NCI-H1105 (cell line): Measurements from ENCODE around the gene ZSCAN4.

ENCODE experiments used
- DNase-seq: peaks from one replicate; lab custom pipeline; 2025; lab: John Stamatoyannopoulos, UW

Gene ZSCAN4

GRCh38 chr19:57675881-57676280 is 7.1 kb downstream of the ZSCAN4 start:
- no peak for DNase-seq

- no peak for DNase-seq
Observed at GRCh38 chr19:57682226-57682766, 13.6 kb downstream of the ZSCAN4 start.

- no peak for DNase-seq
Observed at GRCh38 chr19:57686727-57687126, 18.0 kb downstream of the ZSCAN4 start.

- DNase-seq, result no peak
Observed at GRCh38 chr19:57687363-57688010, 18.8 kb downstream of the ZSCAN4 start.

- no peak for DNase-seq
Observed at GRCh38 chr19:57688011-57688763, 19.5 kb downstream of the ZSCAN4 start.

- no peak for DNase-seq
Observed at GRCh38 chr19:57689750-57690149, 21.0 kb downstream of the ZSCAN4 start.

- DNase-seq, result no peak
Observed at GRCh38 chr19:57701625-57702024, 32.9 kb downstream of the ZSCAN4 start.

GRCh38 chr19:57706346-57706745 is 37.6 kb downstream of the ZSCAN4 start:
- DNase-seq, result no peak

- no peak for DNase-seq
Observed at GRCh38 chr19:57708641-57709361, 40.1 kb downstream of the ZSCAN4 start, which contains the start of gene ZNF154. Gene ZNF154, minus strand, starts transcription at chr19:57709204. Its CDS starts 233 bp downstream, at chr19:57708971.

GRCh38 chr19:57709616-57710015 is 40.9 kb downstream of the ZSCAN4 start:
- no peak for DNase-seq

- DNase-seq, result no peak
Observed at GRCh38 chr19:57712222-57712621, 43.5 kb downstream of the ZSCAN4 start.

GRCh38 chr19:57719424-57719823 is 50.7 kb downstream of the ZSCAN4 start:
- no peak for DNase-seq

- DNase-seq, result no peak
Observed at GRCh38 chr19:57719901-57720519, 51.3 kb downstream of the ZSCAN4 start.

GRCh38 chr19:57720878-57721277 is 52.1 kb downstream of the ZSCAN4 start:
- DNase-seq, result no peak
